Activated gamma-delta T cell treated with Interleukin-2 at 50 U/mL for 16 hours (primary cell): ENCODE data around the gene ADISSP.

Experiments
- DNase-seq: peaks from one replicate; pipeline ENCODE4 v3.0.0-alpha.2; 2020

The ADISSP gene

GRCh38 chr20:3711484-3711941, 56.0 kb downstream of the ADISSP start:
- DNase-seq = no peak

- peak; percentile 79 for DNase-seq
Observed at GRCh38 chr20:3710703-3711483, 56.7 kb downstream of the ADISSP start.

GRCh38 chr20:3710011-3710466, 57.5 kb downstream of the ADISSP start:
- no peak for DNase-seq

GRCh38 chr20:3707508-3707899, 60.0 kb downstream of the ADISSP start:
- DNase-seq = no peak

- no peak for DNase-seq
Observed at GRCh38 chr20:3706774-3707507, 60.6 kb downstream of the ADISSP start.

- DNase-seq = no peak
Observed at GRCh38 chr20:3705970-3706739, 61.4 kb downstream of the ADISSP start.

GRCh38 chr20:3705491-3705969, 62.0 kb downstream of the ADISSP start:
- no peak for DNase-seq

GRCh38 chr20:3704087-3704486, 63.5 kb downstream of the ADISSP start:
- no peak for DNase-seq
